ENCODE measurements around the gene ID1. TPM values are rescaled to one million over a fixed set of nuclear protein-coding genes. Genes with fewer than 3 reads are reported as not detected.

Gene ID1
- total and polyA plus RNA-seq, 2 of the 13 experiments (the other 11 are each of a cell fraction or from before 2014, with no cell fraction given): 320 to 419 TPM

DNA sequence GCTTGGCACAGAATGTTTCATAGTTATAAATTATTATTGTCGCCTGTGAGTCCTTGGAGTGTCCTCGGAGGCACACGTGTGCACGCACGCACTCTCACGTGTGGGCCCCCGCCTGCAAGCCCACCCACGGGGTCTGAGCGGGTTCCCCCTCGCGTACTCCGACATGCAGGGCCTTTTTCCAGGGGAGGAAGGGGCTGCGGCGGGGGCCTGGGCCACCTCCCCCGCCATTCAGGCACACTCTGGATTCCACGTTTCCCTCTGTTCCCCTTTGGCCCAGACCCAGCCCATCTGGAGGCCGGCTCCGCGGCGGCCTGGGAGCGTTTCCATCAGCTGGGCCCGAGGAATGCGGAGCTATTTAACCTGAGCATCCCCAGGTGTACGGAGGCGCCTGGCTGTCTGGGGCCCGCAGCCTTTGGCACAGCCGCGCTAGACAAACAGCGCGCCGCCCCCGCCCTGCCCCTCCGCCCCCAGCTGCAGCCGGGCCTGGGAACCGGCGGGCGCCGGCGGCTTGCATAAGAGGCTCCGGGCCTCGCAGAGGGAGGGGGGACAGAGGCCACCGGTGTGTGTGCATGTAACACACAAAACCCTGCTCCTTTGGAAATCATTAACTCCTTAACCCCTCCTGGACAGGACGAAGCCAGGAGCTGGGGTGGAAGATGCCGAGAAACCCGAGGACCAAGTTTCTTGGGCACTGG is 3.3 kb downstream of the ID1 start (continued):
- TF ChIP-seq, protein P1, sequence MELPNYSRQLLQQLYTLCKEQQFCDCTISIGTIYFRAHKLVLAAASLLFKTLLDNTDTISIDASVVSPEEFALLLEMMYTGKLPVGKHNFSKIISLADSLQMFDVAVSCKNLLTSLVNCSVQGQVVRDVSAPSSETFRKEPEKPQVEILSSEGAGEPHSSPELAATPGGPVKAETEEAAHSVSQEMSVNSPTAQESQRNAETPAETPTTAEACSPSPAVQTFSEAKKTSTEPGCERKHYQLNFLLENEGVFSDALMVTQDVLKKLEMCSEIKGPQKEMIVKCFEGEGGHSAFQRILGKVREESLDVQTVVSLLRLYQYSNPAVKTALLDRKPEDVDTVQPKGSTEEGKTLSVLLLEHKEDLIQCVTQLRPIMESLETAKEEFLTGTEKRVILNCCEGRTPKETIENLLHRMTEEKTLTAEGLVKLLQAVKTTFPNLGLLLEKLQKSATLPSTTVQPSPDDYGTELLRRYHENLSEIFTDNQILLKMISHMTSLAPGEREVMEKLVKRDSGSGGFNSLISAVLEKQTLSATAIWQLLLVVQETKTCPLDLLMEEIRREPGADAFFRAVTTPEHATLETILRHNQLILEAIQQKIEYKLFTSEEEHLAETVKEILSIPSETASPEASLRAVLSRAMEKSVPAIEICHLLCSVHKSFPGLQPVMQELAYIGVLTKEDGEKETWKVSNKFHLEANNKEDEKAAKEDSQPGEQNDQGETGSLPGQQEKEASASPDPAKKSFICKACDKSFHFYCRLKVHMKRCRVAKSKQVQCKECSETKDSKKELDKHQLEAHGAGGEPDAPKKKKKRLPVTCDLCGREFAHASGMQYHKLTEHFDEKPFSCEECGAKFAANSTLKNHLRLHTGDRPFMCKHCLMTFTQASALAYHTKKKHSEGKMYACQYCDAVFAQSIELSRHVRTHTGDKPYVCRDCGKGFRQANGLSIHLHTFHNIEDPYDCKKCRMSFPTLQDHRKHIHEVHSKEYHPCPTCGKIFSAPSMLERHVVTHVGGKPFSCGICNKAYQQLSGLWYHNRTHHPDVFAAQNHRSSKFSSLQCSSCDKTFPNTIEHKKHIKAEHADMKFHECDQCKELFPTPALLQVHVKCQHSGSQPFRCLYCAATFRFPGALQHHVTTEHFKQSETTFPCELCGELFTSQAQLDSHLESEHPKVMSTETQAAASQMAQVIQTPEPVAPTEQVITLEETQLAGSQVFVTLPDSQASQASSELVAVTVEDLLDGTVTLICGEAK (IDR thresholded peaks at IDR 0.05): no peak
- TF ChIP-seq, protein P1 (CRISPR knock-in tag; IDR thresholded peaks at IDR 0.05): peak; percentile 97
- TF ChIP-seq ZNF570 (CRISPR knock-in tag; IDR thresholded peaks at IDR 0.05; ENCODE audit: borderline replicate concordance) (no peak), ZNF354B (CRISPR knock-in tag; IDR thresholded peaks at IDR 0.05) (peak; percentile 93), ETV6 (CRISPR knock-in tag; conservative IDR thresholded peaks at IDR 0.05) (peak; percentile 100), NR1H2 (CRISPR knock-in tag; IDR thresholded peaks at IDR 0.05; ENCODE audit: borderline replicate concordance, low read depth) (peak; percentile 95), ZFY (CRISPR knock-in tag; IDR thresholded peaks at IDR 0.05) (peak; percentile 90), HOXA5 (CRISPR knock-in tag; IDR thresholded peaks at IDR 0.05) (peak; percentile 98), HDAC6 (IDR thresholded peaks at IDR 0.05; ENCODE audit: low read depth, low read length) (no peak), ZNF652 (CRISPR knock-in tag; IDR thresholded peaks at IDR 0.05; ENCODE audit: borderline replicate concordance, low read depth) (peak; percentile 98), GATAD2A (CRISPR knock-in tag; IDR thresholded peaks at IDR 0.05) (peak; percentile 96), HOXD1 (CRISPR knock-in tag; IDR thresholded peaks at IDR 0.05) (peak; percentile 99), DR1 (CRISPR knock-in tag; IDR thresholded peaks at IDR 0.05) (peak; percentile 97; the same call in 1 of the 2 replicates)
- TF ChIP-seq, protein P2, sequence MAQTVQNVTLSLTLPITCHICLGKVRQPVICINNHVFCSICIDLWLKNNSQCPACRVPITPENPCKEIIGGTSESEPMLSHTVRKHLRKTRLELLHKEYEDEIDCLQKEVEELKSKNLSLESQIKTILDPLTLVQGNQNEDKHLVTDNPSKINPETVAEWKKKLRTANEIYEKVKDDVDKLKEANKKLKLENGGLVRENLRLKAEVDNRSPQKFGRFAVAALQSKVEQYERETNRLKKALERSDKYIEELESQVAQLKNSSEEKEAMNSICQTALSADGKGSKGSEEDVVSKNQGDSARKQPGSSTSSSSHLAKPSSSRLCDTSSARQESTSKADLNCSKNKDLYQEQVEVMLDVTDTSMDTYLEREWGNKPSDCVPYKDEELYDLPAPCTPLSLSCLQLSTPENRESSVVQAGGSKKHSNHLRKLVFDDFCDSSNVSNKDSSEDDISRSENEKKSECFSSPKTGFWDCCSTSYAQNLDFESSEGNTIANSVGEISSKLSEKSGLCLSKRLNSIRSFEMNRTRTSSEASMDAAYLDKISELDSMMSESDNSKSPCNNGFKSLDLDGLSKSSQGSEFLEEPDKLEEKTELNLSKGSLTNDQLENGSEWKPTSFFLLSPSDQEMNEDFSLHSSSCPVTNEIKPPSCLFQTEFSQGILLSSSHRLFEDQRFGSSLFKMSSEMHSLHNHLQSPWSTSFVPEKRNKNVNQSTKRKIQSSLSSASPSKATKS (CRISPR knock-in tag; IDR thresholded peaks at IDR 0.05): peak; percentile 99
- TF ChIP-seq, protein P3, sequence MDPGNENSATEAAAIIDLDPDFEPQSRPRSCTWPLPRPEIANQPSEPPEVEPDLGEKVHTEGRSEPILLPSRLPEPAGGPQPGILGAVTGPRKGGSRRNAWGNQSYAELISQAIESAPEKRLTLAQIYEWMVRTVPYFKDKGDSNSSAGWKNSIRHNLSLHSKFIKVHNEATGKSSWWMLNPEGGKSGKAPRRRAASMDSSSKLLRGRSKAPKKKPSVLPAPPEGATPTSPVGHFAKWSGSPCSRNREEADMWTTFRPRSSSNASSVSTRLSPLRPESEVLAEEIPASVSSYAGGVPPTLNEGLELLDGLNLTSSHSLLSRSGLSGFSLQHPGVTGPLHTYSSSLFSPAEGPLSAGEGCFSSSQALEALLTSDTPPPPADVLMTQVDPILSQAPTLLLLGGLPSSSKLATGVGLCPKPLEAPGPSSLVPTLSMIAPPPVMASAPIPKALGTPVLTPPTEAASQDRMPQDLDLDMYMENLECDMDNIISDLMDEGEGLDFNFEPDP (CRISPR knock-in tag; conservative IDR thresholded peaks at IDR 0.05): 0 out of 2 replicates have a peak, but pooled peaks have one; percentile 61
- TF ChIP-seq, protein P4, sequence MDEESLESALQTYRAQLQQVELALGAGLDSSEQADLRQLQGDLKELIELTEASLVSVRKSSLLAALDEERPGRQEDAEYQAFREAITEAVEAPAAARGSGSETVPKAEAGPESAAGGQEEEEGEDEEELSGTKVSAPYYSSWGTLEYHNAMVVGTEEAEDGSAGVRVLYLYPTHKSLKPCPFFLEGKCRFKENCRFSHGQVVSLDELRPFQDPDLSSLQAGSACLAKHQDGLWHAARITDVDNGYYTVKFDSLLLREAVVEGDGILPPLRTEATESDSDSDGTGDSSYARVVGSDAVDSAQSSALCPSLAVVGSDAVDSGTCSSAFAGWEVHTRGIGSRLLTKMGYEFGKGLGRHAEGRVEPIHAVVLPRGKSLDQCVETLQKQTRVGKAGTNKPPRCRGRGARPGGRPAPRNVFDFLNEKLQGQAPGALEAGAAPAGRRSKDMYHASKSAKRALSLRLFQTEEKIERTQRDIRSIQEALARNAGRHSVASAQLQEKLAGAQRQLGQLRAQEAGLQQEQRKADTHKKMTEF (CRISPR knock-in tag; IDR thresholded peaks at IDR 0.05): peak; percentile 100

All from HepG2 (cell line).